OCI-LY3 (cell line): Measurements from ENCODE around the gene CYP1A2.

Source experiments
- H2AFZ ChIP-seq: fragments of 200-600, 300-600 bp; shearing (Covaris generic); 2 replicates; pipeline ENCODE4 v1.6.0; 2014; ENCODE audit warnings: antibody characterized with exemption, low read depth, low read length
- H3K27ac ChIP-seq: fragments of 200-600, 300-600 bp; sonication (generic); 2 replicates; pipeline ENCODE4 v1.5.1; 2014; ENCODE audit warnings: mild to moderate bottlenecking, low read length, moderate library complexity, mixed read lengths
- H3K27me3 ChIP-seq: fragments of 200-600, 300-600 bp; sonication (generic); 2 replicates; pipeline ENCODE4 v1.6.1; 2014; ENCODE audit warnings: low read depth, low read length, mixed read lengths
- H3K36me3 ChIP-seq: fragments of 200-600, 300-600 bp; sonication (generic); replicated peaks from 2 replicates; pipeline ENCODE3; 2014; ENCODE audit warnings: low read depth, low read length, mixed read lengths
- H3K4me1 ChIP-seq: fragments of 300-600, 200-600 bp; sonication (generic); 2 replicates; pipeline ENCODE4 v1.6.1; 2014; ENCODE audit warnings: low read length, mixed read lengths
- H3K4me2 ChIP-seq: fragments of 200-600, 300-600 bp; sonication (generic); 2 replicates; pipeline ENCODE4 v1.6.1; 2014; ENCODE audit warnings: low read length, mixed read lengths
- H3K4me3 ChIP-seq: fragments of 300-600, 200-600 bp; sonication (generic); 2 replicates; pipeline ENCODE4 v1.5.1; 2014; ENCODE audit warnings: antibody characterized with exemption, mild to moderate bottlenecking, low read length, moderate library complexity
- H3K79me2 ChIP-seq: fragments of 300-600, 200-600 bp; shearing (Covaris generic); 2 replicates; pipeline ENCODE4 v1.6.1; 2014; ENCODE audit warnings: mild to moderate bottlenecking, low read length, mixed read lengths
- H3K9ac ChIP-seq: fragments of 300-600, 200-600 bp; shearing (Covaris generic); 2 replicates; pipeline ENCODE4 v1.6.0; 2014; ENCODE audit warnings: mild to moderate bottlenecking, low read length, moderate library complexity
- H3K9me3 ChIP-seq: fragments of 200-600, 300-600 bp; shearing (Covaris generic); 2 replicates; pipeline ENCODE4 v1.6.1; 2014; ENCODE audit warnings: low read length, mixed read lengths; ENCODE audit not compliant: insufficient read depth
- H4K20me1 ChIP-seq: fragments of 200-600, 300-600 bp; sonication (generic); 2 replicates; pipeline ENCODE4 v1.6.1; 2016; ENCODE audit warnings: low read length, mixed read lengths; ENCODE audit not compliant: insufficient read depth
- EZH2phosphoT487 ChIP-seq: fragments of 200-600 bp; shearing (Covaris generic); IDR thresholded peaks from 2 replicates; pipeline ENCODE4 v1.6.1; 2018; ENCODE audit warnings: antibody characterized with exemption, mixed run types, low read depth
- TF ChIP-seq, protein P1 (sequence below): fragments of 200-600, 300-600 bp; sonication (generic); IDR thresholded peaks from 2 replicates; pipeline ENCODE4 v1.5.1; 2014; ENCODE audit warnings: antibody characterized with exemption, low read length, low read depth

The CYP1A2 gene

DNA sequence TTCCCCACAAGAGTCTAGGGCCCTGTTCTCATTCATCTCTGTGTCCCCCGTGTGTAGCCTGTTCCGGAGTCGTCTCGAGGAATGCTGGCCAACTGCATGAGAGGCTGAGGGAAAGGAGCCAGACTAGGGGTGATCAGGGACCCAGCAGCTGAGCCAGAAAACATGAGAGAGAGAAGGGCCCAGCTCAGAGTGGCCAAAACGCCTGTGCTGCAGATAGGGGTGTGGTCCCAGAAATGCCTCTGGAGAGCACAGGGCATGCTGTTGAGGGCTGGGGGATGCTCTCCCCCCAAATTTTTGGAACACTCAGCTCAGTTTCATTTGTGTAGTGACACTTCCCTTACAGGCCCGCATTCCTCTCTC lies 14.1 kb downstream of the CYP1A2 start:
- no peak overlapping the region for H3K27ac ChIP-seq
- peaks cover 5% of the 10 kb centered on the region; the same call in 1 of the 2 replicates for H3K27me3 ChIP-seq
- H2AFZ ChIP-seq = no peak overlapping the region
- H3K4me2 ChIP-seq = no peak overlapping the region
- no peaks in the 10 kb centered on the region for H3K9me3 ChIP-seq
- no peak overlapping the region for H3K4me3 ChIP-seq
- no peak overlapping the region for H3K9ac ChIP-seq
- TF ChIP-seq EZH2phosphoT487 = no peak
- TF ChIP-seq, protein P1, sequence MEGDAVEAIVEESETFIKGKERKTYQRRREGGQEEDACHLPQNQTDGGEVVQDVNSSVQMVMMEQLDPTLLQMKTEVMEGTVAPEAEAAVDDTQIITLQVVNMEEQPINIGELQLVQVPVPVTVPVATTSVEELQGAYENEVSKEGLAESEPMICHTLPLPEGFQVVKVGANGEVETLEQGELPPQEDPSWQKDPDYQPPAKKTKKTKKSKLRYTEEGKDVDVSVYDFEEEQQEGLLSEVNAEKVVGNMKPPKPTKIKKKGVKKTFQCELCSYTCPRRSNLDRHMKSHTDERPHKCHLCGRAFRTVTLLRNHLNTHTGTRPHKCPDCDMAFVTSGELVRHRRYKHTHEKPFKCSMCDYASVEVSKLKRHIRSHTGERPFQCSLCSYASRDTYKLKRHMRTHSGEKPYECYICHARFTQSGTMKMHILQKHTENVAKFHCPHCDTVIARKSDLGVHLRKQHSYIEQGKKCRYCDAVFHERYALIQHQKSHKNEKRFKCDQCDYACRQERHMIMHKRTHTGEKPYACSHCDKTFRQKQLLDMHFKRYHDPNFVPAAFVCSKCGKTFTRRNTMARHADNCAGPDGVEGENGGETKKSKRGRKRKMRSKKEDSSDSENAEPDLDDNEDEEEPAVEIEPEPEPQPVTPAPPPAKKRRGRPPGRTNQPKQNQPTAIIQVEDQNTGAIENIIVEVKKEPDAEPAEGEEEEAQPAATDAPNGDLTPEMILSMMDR = no peak
- H3K36me3 ChIP-seq = no peaks in the 10 kb centered on the region
- no peaks in the 10 kb centered on the region for H3K4me1 ChIP-seq
- H3K79me2 ChIP-seq = no peaks in the 10 kb centered on the region
- no peaks in the 10 kb centered on the region for H4K20me1 ChIP-seq

DNA sequence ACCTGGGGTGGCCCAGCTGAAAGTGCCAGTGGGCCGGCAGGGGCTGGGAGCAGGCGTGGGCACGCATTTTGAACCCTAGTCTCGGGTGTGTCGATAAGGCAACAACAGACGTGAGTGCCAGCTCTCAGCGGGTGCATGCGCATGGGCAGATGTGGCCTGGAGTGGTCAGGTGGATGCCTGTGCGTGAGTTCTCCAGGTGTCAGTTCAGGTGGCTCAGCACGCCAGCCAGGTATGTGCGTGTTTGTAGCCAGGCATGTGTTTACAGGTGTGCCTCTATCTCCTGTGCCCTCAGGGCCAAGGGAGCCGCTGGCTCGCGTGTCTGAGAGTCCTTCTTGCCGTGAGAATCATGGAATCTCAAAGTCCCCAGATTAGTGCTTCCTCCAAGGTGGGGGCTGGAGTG lies 14.8 kb downstream of the CYP1A2 start:
- Histone ChIP-seq H3K27ac (no peak overlapping the region), H2AFZ (no peak overlapping the region), H4K20me1 (no peaks in the 10 kb centered on the region), H3K9me3 (no peaks in the 10 kb centered on the region), H3K27me3 (peaks cover 6% of the 10 kb centered on the region; the same call in 1 of the 2 replicates), H3K4me1 (no peaks in the 10 kb centered on the region), H3K79me2 (no peaks in the 10 kb centered on the region), H3K4me3 (no peak overlapping the region), H3K36me3 (no peaks in the 10 kb centered on the region), H3K4me2 (no peak overlapping the region), H3K9ac (no peak overlapping the region)
- TF ChIP-seq EZH2phosphoT487 = no peak
- TF ChIP-seq, protein P1 = no peak

DNA sequence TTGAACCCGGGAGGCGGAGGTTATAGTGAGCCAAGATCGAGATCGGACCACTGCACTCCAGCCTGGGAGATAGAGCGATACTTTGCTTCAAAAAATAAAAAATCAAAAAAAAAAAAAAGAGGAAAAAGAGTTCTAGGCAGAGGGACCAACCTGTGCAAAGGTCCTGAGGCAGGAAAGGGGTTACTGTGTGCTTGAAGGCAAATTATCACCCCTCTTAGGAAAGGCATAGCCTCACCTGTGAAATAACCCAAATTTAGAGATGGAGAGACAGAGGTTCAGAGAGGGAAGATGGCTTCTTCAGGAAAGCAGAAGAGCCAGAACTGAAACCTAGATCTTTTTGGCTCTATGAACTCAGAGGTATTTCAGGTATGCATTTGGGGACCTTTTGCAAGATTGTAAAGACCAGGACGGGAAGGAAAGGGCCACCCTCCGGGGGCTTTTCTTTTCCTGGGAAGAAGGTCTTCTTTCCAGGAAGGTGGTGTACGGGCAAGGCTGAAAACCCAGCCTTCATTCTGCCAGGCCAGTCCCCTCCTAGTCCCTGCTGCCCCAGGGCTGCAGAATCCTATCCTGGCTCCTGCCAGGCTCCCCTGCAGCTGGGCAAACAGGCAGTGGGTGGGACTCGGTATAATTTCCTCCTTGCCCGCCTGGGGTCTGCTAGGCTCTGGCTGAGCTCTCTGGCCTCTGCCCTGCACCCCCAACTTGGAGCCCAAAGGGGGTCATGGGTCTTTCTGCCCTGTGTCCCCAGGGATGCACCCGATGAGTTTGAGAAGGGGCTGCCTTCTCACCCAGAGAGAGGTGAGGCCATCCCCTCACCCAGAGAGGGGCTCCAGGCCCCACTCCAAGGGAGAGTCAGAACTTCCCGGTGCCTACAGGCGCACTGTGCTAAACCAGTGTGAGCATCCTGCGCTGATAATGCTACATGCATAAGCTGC lies 18.8 kb downstream of the CYP1A2 start:
- Histone ChIP-seq H2AFZ (no peak overlapping the region), H3K9me3 (no peaks in the 10 kb centered on the region), H3K4me3 (no peak overlapping the region), H3K27me3 (peaks cover 6% of the 10 kb centered on the region; the same call in 1 of the 2 replicates), H3K9ac (no peak overlapping the region), H3K36me3 (no peaks in the 10 kb centered on the region), H3K79me2 (peaks cover 6% of the 10 kb centered on the region), H3K4me2 (no peak overlapping the region), H3K27ac (no peak overlapping the region), H3K4me1 (peaks cover 23% of the 10 kb centered on the region), H4K20me1 (no peaks in the 10 kb centered on the region)
- TF ChIP-seq, protein P1 = no peak
- TF ChIP-seq EZH2phosphoT487 = no peak

DNA sequence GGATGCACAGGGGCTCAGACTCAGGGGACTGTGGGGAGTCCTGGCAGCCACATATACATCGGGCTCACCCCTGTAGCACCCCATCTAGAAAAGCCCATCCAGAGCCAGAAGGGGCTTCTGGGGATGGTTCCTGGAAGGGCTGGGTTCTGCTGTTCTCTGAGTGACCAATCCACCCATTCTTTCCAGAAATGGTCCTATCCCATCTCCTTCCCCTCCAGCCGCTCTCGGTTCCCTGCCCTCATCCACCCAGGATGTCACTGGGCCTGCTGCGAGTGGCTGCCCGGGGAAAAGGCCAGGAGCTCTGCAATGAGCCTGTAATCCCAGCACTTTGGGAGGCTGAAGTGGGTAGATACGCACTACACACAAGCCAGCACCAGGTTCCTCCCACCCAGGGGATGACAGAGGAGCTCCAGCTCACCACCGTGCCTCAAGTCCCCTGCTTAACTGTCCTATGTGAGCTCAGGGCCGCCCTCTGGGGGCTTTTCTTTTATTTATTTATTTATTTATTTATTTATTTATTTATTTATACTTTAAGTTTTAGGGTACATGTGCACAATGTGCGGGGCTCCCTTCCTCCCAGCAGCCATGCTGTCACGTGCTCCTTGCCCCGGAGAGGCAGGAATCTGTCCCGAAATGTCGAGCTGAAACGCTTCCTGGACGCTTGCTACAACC lies 19.6 kb downstream of the CYP1A2 start:
- no peaks in the 10 kb centered on the region for H3K36me3 ChIP-seq
- H2AFZ ChIP-seq = no peak overlapping the region
- TF ChIP-seq, protein P1 = no peak
- no peak for TF ChIP-seq EZH2phosphoT487
- peaks cover 31% of the 10 kb centered on the region for H3K4me1 ChIP-seq
- H3K9me3 ChIP-seq = no peaks in the 10 kb centered on the region
- H3K79me2 ChIP-seq = peaks cover 10% of the 10 kb centered on the region
- peak overlapping the region; percentile 69 for H3K4me2 ChIP-seq
- no peak overlapping the region for H3K9ac ChIP-seq
- no peak overlapping the region for H3K27ac ChIP-seq
- H3K4me3 ChIP-seq = peak overlapping the region; percentile 33
- H3K27me3 ChIP-seq = peaks cover 6% of the 10 kb centered on the region; the same call in 1 of the 2 replicates
- no peaks in the 10 kb centered on the region for H4K20me1 ChIP-seq
